Nucleus accumbens (tissue), 56 donors: ENCODE data around the gene SLC22A3.
"Not testable (repeated sequence)": the region's sequence is repeated elsewhere in the genome, so short reads cannot be mapped to it uniquely, and the experiment has no call there.

Source experiments
- DNase-seq, 56 donors: peaks; one replicate each; lab custom pipeline; 2025; lab: John Stamatoyannopoulos, UW

SLC22A3 gene

GRCh38 chr6:160476056-160476455 lies 127.9 kb downstream of the SLC22A3 start:
- DNase-seq, result not testable (repeated sequence)

GRCh38 chr6:160477072-160477471 lies 128.9 kb downstream of the SLC22A3 start:
- DNase-seq, result not testable (repeated sequence)

- no peak for DNase-seq
Measured at GRCh38 chr6:160477901-160478300, 129.7 kb downstream of the SLC22A3 start.

- DNase-seq, result no peak
Measured at GRCh38 chr6:160487116-160487515, 138.9 kb downstream of the SLC22A3 start.

GRCh38 chr6:160489091-160489490 lies 140.9 kb downstream of the SLC22A3 start:
- no peak for DNase-seq

- DNase-seq, result no peak
Measured at GRCh38 chr6:160494576-160494975, 146.4 kb downstream of the SLC22A3 start.

- no peak for DNase-seq
Measured at GRCh38 chr6:160500639-160501038, 152.5 kb downstream of the SLC22A3 start.
